DOHH2 (cell line): ENCODE measurements around the gene LANCL3.

Experiments used
- EZH2phosphoT487 ChIP-seq: fragments of 200-600 bp; sonication (generic); IDR thresholded peaks from 2 replicates; pipeline ENCODE4 v1.6.1; 2017; ENCODE audit warnings: borderline replicate concordance, mild to moderate bottlenecking, antibody characterized with exemption, low read length, moderate library complexity, mixed read lengths
- TF ChIP-seq, protein P1 (sequence below): fragments of 200-600 bp; sonication (generic); IDR thresholded peaks from one replicate; pipeline ENCODE4 v1.5.1; 2014; ENCODE audit warnings: antibody characterized with exemption, mild to moderate bottlenecking, low read depth, low read length; ENCODE audit not compliant: poor library complexity, severe bottlenecking

GRCh38 chrX:37679230-37679629, 107.8 kb downstream of the LANCL3 start:
- TF ChIP-seq, protein P1, sequence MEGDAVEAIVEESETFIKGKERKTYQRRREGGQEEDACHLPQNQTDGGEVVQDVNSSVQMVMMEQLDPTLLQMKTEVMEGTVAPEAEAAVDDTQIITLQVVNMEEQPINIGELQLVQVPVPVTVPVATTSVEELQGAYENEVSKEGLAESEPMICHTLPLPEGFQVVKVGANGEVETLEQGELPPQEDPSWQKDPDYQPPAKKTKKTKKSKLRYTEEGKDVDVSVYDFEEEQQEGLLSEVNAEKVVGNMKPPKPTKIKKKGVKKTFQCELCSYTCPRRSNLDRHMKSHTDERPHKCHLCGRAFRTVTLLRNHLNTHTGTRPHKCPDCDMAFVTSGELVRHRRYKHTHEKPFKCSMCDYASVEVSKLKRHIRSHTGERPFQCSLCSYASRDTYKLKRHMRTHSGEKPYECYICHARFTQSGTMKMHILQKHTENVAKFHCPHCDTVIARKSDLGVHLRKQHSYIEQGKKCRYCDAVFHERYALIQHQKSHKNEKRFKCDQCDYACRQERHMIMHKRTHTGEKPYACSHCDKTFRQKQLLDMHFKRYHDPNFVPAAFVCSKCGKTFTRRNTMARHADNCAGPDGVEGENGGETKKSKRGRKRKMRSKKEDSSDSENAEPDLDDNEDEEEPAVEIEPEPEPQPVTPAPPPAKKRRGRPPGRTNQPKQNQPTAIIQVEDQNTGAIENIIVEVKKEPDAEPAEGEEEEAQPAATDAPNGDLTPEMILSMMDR = no peak
- TF ChIP-seq EZH2phosphoT487 = no peak
